HG03565 (cell line): Measurements from ENCODE around the gene KLRB1.
"Not testable (repeated sequence)": the region's sequence is repeated elsewhere in the genome, so short reads cannot be mapped to it uniquely, and the experiment has no call there.

ENCODE experiments used
- ATAC-seq: cut with Tn5 transposase; IDR thresholded peaks from one replicate; pipeline ENCODE4 v1.9.1; 2021; ENCODE audit warnings: mild to moderate bottlenecking, moderate library complexity; ENCODE audit not compliant: unreplicated experiment

KLRB1 gene

DNA sequence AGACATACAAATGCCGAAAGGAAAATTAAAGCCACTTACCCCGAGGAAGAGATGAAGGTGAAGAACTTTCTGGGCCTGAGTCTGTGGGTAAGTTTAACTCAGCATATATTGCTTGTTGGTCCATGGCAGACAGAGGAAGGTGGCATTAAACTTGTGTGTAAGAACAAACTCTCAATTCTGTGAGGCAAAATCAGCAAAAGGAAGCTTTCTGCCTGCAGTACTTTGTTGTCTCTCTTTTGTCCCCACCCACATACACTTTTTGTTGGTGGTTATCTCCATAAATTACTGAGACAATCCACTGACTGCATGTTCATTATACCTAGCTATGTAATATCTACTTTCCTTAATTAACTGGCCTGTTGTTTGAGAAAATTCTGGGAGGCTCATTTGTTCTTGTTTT, at the start of gene KLRB1:
Gene KLRB1 (minus strand): TSS at position 201 of the 400 bp plus-strand sequence. CDS start 77 bp downstream, at position 124.
- no peak for ATAC-seq

GRCh38 chr12:9651265-9651729, 43.6 kb upstream of the KLRB1 start:
- ATAC-seq: no peak

DNA sequence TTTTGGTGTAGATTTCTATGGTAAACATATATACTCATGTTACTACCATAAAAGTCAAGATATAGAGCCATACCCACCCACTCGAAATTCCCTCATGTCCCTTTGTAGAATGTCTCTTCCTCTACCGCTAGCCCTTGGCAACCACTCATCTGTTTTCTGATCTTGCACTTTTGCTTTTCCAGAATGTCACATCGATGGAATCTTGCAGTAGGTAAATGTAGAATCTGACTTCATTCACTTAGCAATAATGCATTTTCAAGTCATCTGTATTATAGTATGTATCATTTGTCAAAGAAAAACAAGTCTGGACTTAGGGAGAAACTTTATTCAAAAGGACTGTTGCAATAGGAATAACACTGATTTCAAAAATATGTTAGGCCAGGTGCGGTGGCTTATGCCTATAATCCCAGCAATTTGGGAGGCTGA, 42.4 kb upstream of the KLRB1 start:
- no peak for ATAC-seq

- no peak for ATAC-seq
Observed at GRCh38 chr12:9649532-9649940, 41.8 kb upstream of the KLRB1 start.

- no peak for ATAC-seq
Observed at GRCh38 chr12:9648701-9649531, 41.2 kb upstream of the KLRB1 start.

GRCh38 chr12:9647825-9648700, 40.3 kb upstream of the KLRB1 start:
- ATAC-seq: peak; percentile 44

GRCh38 chr12:9646794-9647781, 39.4 kb upstream of the KLRB1 start:
- ATAC-seq: no peak

GRCh38 chr12:9644985-9645551, 37.4 kb upstream of the KLRB1 start:
- ATAC-seq: not testable (repeated sequence)

DNA sequence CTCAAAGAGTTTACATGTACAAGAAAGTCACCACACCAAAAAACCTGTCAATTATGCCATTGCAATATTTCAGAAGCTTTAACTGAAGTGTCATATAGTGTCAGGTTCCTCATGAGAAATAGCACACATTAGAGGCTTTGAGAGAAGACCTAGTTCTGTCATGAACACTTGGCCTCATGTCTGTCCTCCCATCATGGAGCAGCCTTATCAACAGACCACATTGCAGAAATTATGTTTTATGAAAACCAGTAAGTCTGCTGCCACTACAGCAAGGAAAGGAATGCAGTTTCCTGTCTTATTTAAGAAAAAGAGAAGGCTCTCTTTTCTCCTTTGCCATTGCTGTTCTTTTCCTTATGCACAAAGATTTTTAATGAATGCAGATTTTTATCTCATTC, 35.5 kb upstream of the KLRB1 start:
- no peak for ATAC-seq

DNA sequence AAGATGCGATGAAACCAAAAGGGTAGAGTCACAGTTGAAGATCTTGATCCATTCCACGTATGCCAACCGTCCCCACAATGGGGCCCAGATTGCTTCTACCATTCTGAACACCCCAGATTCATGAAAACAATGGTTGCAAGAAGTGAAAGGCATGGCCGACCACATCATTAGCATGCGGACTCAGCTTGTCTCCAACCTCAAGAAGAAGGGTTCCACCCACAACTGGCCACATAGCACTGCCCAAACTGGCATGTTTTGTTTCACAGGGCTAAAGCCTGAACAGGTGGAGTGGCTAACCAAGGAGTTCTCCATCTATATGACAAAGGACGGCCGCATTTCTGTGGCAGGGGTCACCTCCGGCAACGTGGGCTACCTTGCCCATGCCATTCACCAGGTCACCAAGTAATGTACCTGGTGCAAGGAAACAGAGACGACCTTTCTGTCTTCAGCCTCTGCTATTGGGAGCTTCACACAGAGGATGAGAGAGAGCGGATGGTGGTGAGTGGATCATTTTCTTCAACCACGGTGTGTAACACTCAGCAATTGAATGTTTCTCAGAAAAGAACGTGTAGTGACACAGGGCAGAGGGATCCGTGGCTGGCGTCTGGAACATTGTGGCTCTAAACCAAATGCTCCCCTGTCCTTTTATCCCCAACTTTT, 35.0 kb upstream of the KLRB1 start:
- ATAC-seq: no peak

DNA sequence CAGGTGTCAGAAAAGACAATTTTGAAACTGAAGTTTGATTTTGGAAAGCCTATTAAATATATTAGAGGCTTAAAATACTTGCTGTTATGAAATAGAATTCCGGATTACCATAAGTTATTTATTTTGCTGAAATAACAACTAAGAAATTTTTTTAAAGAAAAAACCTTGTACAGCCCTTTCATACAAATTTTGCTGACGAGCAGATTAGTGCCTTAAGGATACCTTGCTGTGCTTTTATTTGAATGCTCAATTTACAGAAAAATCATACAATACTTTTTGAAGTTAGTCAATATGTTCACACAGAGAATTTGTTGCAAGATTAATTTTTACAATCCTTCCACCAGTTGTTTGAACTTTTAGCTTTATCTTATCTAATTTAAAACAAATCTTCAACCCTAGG, 32.3 kb upstream of the KLRB1 start:
- no peak for ATAC-seq

DNA sequence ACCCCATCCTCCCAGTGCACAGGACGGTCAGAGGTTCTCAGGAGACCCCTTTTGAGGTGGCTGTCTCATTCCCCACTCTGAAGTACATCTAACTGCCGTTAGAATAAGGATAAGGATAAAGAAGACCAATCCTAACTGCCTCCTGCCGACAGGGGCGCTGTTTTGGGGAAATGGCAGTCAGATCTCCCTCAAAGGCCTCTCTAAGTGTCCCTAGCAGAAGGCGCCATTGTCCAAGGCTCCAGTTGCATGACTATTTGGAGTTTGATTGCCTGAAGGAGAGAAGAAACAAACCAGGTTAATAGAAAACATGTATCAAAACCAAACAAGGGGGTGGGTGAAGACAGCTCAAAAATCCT, 29.1 kb upstream of the KLRB1 start:
- no peak for ATAC-seq

DNA sequence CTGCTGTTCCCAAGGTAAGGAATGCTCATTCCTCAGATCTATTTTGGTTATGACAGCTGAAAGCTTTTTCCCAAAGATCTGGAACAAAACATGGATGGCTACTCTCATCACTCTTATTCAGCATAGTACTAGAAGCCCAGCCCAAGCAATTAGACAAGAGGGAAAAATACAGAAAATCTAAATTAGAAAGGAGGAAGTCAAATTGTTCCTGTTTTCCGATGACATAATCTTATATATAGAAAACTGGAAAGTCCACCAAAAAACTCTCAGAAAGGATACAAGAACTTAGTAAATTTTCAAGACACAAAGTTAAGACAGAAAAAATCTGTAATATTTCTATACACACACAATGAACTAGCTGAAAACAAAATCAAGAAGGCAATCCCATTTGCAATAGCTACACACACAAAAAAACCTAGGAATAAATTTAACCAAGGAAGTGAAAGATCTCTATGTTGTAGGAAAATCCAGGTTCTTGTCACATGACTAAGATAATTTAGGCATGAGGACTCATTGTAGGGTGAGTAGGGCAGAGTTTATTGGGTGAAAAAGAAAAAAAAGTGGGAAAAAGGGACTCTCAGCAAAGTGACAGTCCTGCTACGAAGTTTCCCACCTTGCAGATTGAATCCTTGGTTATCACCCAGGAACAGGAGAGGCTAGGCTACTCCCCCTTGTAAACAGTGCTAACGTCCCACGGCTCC, 28.6 kb upstream of the KLRB1 start:
- ATAC-seq: no peak

- ATAC-seq: no peak
Observed at GRCh38 chr12:9634969-9635754, 27.4 kb upstream of the KLRB1 start.

GRCh38 chr12:9634177-9634803, 26.6 kb upstream of the KLRB1 start:
- no peak for ATAC-seq

GRCh38 chr12:9632766-9633165, 25.1 kb upstream of the KLRB1 start:
- no peak for ATAC-seq

- no peak for ATAC-seq
Observed at GRCh38 chr12:9626821-9627220, 19.1 kb upstream of the KLRB1 start.

GRCh38 chr12:9626291-9626690, 18.6 kb upstream of the KLRB1 start:
- ATAC-seq: no peak
